Endodermal cell (in vitro differentiated cells): ENCODE measurements around the gene ICAM3. TPM values are rescaled to one million over a fixed set of nuclear protein-coding genes. Genes with fewer than 3 reads are reported as not detected.
"Not testable (repeated sequence)": the region's sequence is repeated elsewhere in the genome, so short reads cannot be mapped to it uniquely, and the experiment has no call there.

Source experiments
- DNase-seq: peaks from one replicate; pipeline ENCODE4 v3.0.0-alpha.2; 2017
- H3K27ac ChIP-seq: 2 replicates; pipeline ENCODE4 v1.5.1; 2013; ENCODE audit warnings: mild to moderate bottlenecking, low read depth, low read length, moderate library complexity
- H3K27me3 ChIP-seq: 2 replicates; pipeline ENCODE4 v1.6.1; 2013; ENCODE audit warnings: mild to moderate bottlenecking, low read length, moderate library complexity; ENCODE audit not compliant: insufficient read depth, control insufficient read depth, poor library complexity, severe bottlenecking
- H3K36me3 ChIP-seq: 2 replicates; pipeline ENCODE4 v1.7.0; 2013; ENCODE audit warnings: mild to moderate bottlenecking, low read length, moderate library complexity; ENCODE audit not compliant: control insufficient read depth, insufficient read depth
- H3K4me1 ChIP-seq: one replicate; pipeline ENCODE4 v1.7.0; 2013; ENCODE audit warnings: low read length; ENCODE audit not compliant: control insufficient read depth, insufficient read depth
- H3K4me3 ChIP-seq: 2 replicates; pipeline ENCODE4 v1.5.1; 2013; ENCODE audit warnings: mild to moderate bottlenecking, low read length, moderate library complexity
- H3K9ac ChIP-seq: 2 replicates; pipeline ENCODE4 v1.6.1; 2013; ENCODE audit warnings: mild to moderate bottlenecking, low read length, moderate library complexity; ENCODE audit not compliant: poor library complexity, severe bottlenecking; ENCODE audit errors: extremely low read depth
- H3K9me3 ChIP-seq: 2 replicates; pipeline ENCODE4 v1.6.1; 2013; ENCODE audit warnings: mild to moderate bottlenecking, low read length, moderate library complexity; ENCODE audit not compliant: control insufficient read depth
- H3K27ac Mint-ChIP-seq: 2 replicates; pipeline ENCODE4 v1.8.0; 2020; ENCODE audit warnings: mixed read lengths
- H3K27me3 Mint-ChIP-seq: 2 replicates; pipeline ENCODE4 v1.8.0; 2021; ENCODE audit warnings: mild to moderate bottlenecking, mixed read lengths; ENCODE audit not compliant: insufficient read depth
- H3K36me3 Mint-ChIP-seq: 2 replicates; pipeline ENCODE4 v1.8.0; 2020; ENCODE audit warnings: low read depth, mixed read lengths
- H3K4me1 Mint-ChIP-seq: 2 replicates; pipeline ENCODE4 v1.8.0; 2020; ENCODE audit warnings: mixed read lengths
- H3K4me3 Mint-ChIP-seq: 2 replicates; pipeline ENCODE4 v1.8.0; 2020; ENCODE audit warnings: mild to moderate bottlenecking, moderate library complexity, mixed read lengths
- H3K9me3 Mint-ChIP-seq: 2 replicates; pipeline ENCODE4 v1.8.0; 2020; ENCODE audit warnings: mild to moderate bottlenecking, mixed read lengths
- WGBS, 2 experiments: methylation state at CpG; one replicate each; pipeline versions ENCODE4 v1.1.5 to v1.1.7; 2013; ENCODE audit warnings: missing lambda C conversion rate in 2 of 2, mixed read lengths in 1 of 2; ENCODE audit not compliant: insufficient coverage in 1 of 2, insufficient read length in 1 of 2; 5-methylcytosine and 5-hydroxymethylcytosine counted together
- total RNA-seq, 2 donors: library from RNA; stranded (reverse); fragmentation: NEBNext Ultra II Directional in 1 of 2; extraction: Animal tissue kit (Norgen Biotek cat#: 25700) in 1 of 2; gene quantifications; 2 replicates in 1 of 2; 3 replicates in 1 of 2; pipeline ENCODE4 v1.2.1, GENCODE V29; 2021
- TF ChIP-seq, protein P1 (sequence below): fragments of 200-600 bp; sonication (generic); conservative IDR thresholded peaks from 2 replicates; pipeline ENCODE4 v1.5.0; 2021; ENCODE audit warnings: antibody characterized with exemption, mild to moderate bottlenecking

ICAM3 gene
- total RNA-seq, 2 donors from 2014 or later = 2.7 to 13.7 TPM

DNA sequence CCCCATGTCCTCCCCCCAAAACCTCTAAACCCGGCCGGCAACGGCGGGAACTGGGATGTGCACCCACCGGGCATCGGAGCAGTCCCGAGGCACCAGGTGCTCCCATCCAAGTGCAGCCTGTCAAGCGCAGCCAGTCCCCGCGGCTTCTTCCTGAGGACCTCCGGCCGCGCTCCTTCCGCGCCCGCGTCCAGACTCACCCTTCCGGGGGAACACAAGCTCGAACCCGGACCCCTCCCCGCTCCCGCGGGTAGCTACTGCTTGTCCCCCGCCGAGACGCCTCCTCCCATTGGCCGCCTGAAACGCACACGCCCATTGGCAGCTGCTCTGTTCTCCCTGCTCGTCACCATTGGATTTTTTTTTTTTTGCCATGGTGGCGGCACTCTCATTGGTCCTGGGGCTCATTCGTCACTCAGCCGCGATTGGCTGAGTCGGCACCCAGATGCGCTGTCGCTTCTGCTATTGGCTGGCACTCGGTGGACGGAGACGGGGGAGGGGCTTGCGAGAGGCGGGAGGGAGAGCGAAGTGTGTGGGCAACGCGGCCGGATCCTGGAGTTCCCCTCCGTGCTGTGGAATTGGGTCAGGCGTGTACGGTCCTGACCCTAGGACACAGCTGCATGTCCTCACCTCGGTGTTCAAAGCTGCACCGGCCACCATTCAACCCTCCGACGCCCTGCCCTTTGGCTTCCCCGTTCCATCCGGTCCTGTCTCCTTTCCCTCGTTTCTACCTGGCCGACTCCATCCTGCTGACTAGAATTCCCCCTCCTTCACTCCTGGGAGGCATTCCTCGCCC is 41.1 kb upstream of the ICAM3 start, which contains the start of gene TYK2:
Gene TYK2, minus strand, starts transcription at position 260 of the 790 bp plus-strand sequence. CDS start 2,166 bp downstream, outside the sequence.
- no peaks in the 10 kb centered on the region for H3K27me3 ChIP-seq
- H3K36me3 Mint-ChIP-seq = peaks cover 9% of the 10 kb centered on the region
- H3K9me3 ChIP-seq = no peaks in the 10 kb centered on the region
- peaks cover 6% of the 10 kb centered on the region for H3K36me3 ChIP-seq
- peak within 1 kb of the TSS; percentile 44 for H3K27ac ChIP-seq
- 0% methylated on average over 36 to 58 of the region's 58 CpGs for WGBS, 2 experiments
- H3K9me3 Mint-ChIP-seq = no peaks in the 10 kb centered on the region
- TF ChIP-seq, protein P1, sequence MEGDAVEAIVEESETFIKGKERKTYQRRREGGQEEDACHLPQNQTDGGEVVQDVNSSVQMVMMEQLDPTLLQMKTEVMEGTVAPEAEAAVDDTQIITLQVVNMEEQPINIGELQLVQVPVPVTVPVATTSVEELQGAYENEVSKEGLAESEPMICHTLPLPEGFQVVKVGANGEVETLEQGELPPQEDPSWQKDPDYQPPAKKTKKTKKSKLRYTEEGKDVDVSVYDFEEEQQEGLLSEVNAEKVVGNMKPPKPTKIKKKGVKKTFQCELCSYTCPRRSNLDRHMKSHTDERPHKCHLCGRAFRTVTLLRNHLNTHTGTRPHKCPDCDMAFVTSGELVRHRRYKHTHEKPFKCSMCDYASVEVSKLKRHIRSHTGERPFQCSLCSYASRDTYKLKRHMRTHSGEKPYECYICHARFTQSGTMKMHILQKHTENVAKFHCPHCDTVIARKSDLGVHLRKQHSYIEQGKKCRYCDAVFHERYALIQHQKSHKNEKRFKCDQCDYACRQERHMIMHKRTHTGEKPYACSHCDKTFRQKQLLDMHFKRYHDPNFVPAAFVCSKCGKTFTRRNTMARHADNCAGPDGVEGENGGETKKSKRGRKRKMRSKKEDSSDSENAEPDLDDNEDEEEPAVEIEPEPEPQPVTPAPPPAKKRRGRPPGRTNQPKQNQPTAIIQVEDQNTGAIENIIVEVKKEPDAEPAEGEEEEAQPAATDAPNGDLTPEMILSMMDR = no peak
- peak within 1 kb of the TSS; percentile 94 for H3K4me3 Mint-ChIP-seq
- H3K27ac Mint-ChIP-seq = peak within 1 kb of the TSS; percentile 93
- H3K27me3 Mint-ChIP-seq = peaks cover 2% of the 10 kb centered on the region
- H3K9ac ChIP-seq = peak within 1 kb of the TSS; percentile 66
- no peaks in the 10 kb centered on the region for H3K4me1 ChIP-seq
- H3K4me1 Mint-ChIP-seq = peaks cover 6% of the 10 kb centered on the region
- peak; percentile 99 for DNase-seq
- peak within 1 kb of the TSS; percentile 94 for H3K4me3 ChIP-seq

DNA sequence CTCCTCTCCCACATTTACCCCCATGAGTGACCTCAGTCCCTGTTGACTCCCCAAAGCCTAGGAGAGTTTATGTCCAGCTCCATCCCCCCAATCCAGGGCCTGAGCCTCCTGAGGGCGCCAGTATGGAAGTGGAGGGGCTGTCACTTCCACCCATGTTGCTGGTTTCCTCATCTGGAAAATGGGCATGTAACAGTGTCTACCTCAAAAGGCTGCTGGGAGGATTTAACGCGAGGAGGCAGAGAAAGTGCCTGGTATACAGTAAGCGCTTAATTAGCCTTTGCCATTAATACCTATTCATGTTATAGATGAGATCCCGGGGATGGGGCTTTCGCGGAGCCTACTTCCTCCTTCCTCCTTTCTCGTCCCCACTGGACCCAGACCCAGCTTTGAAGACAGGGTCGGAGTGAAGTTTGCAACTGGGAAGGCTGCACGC is 40.5 kb upstream of the ICAM3 start:
- Mint-ChIP-seq H3K27ac (peak overlapping the region; percentile 93), H3K27me3 (peaks cover 2% of the 10 kb centered on the region), H3K4me1 (peaks cover 6% of the 10 kb centered on the region), H3K36me3 (peaks cover 12% of the 10 kb centered on the region), H3K9me3 (no peaks in the 10 kb centered on the region), H3K4me3 (peak overlapping the region; percentile 94)
- Histone ChIP-seq H3K36me3 (peaks cover 9% of the 10 kb centered on the region), H3K4me1 (no peaks in the 10 kb centered on the region), H3K27ac (peak overlapping the region; percentile 44), H3K4me3 (peak overlapping the region; percentile 94), H3K9ac (peak overlapping the region; percentile 66), H3K27me3 (no peaks in the 10 kb centered on the region), H3K9me3 (no peaks in the 10 kb centered on the region)
- 0 to 4% methylated on average over 3 to 10 of the region's 10 CpGs for WGBS, 2 experiments
- DNase-seq = no peak
- TF ChIP-seq, protein P1 = no peak

DNA sequence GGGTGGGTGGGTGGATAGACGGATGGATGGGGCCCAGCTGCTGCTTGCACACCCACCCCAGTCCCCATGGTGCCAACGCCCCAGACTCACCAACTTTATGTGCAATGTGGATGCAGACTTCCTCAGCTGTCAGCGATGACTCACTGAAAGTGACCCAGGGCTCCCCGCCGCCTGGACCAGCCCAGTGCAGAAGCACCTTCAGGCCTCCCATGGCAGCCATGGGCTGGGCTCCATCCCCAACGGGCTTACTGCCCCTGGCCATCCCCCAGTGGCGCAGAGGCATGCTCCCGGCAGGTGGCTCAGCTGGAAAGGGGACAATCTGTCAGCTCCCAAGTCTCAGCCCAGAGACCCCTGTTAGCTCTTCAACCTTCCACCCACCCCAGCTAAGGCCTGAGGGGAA is 38.7 kb upstream of the ICAM3 start:
- Histone ChIP-seq H3K4me1 (no peaks in the 10 kb centered on the region), H3K9me3 (no peaks in the 10 kb centered on the region), H3K4me3 (no peak overlapping the region), H3K36me3 (peaks cover 10% of the 10 kb centered on the region), H3K9ac (no peak overlapping the region), H3K27ac (no peak overlapping the region), H3K27me3 (no peaks in the 10 kb centered on the region)
- no peak for DNase-seq
- H3K4me3 Mint-ChIP-seq = no peak overlapping the region
- peaks cover 6% of the 10 kb centered on the region for H3K4me1 Mint-ChIP-seq
- 94 to 100% methylated on average over 4 to 7 of the region's 8 CpGs for WGBS, 2 experiments
- no peaks in the 10 kb centered on the region for H3K9me3 Mint-ChIP-seq
- H3K36me3 Mint-ChIP-seq = peaks cover 17% of the 10 kb centered on the region
- H3K27ac Mint-ChIP-seq = no peak overlapping the region
- TF ChIP-seq, protein P1 = no peak
- no peaks in the 10 kb centered on the region for H3K27me3 Mint-ChIP-seq

DNA sequence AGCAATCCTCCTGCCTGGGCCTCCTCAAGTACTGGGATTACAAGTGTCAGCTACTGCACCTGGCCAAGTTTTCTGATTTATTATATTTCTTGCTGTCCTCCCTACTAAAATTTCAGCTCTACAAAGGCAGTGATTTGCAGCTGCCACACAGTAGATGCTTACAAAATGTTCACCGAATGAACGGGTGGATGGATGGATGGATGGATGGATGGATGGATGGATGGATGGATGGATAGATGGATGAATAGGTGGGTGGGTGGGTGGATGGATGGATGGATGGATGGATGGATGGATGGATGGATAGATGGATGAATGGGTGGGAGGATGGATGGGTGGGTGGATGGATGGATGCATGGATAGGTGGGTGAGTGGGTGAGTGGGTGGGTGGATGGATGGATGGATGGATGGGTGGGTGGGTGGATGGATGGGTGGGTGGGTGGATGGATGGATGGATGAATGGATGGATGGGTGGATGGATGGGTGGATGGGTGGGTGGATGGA is 37.8 kb upstream of the ICAM3 start:
- not testable (repeated sequence) for H3K4me3 Mint-ChIP-seq, H3K27me3 Mint-ChIP-seq, H3K27me3 ChIP-seq, H3K4me3 ChIP-seq, H3K9me3 ChIP-seq, H3K4me1 ChIP-seq, H3K27ac Mint-ChIP-seq, H3K9ac ChIP-seq, H3K4me1 Mint-ChIP-seq, H3K9me3 Mint-ChIP-seq, H3K27ac ChIP-seq, DNase-seq
- H3K36me3 ChIP-seq = peaks cover 10% of the 10 kb centered on the region
- WGBS, 2 experiments = 95 to 100% methylated on average over 2 of the region's 2 CpGs
- H3K36me3 Mint-ChIP-seq = peaks cover 20% of the 10 kb centered on the region
